GM19351 (cell line): Measurements from ENCODE around the gene CORT.
"Not testable (repeated sequence)": the region's sequence is repeated elsewhere in the genome, so short reads cannot be mapped to it uniquely, and the experiment has no call there.

Experiments used
- ATAC-seq: cut with Tn5 transposase; IDR thresholded peaks from one replicate; pipeline ENCODE4 v1.9.1; 2021; ENCODE audit warnings: mild to moderate bottlenecking, moderate library complexity; ENCODE audit not compliant: unreplicated experiment

The CORT gene

GRCh38 chr1:10437052-10437451, 12.8 kb upstream of the CORT start:
- no peak for ATAC-seq

GRCh38 chr1:10438677-10439163, 11.1 kb upstream of the CORT start:
- no peak for ATAC-seq

- no peak for ATAC-seq
Measured at GRCh38 chr1:10440305-10440704, 9.5 kb upstream of the CORT start.

GRCh38 chr1:10440794-10441193, 9.0 kb upstream of the CORT start:
- no peak for ATAC-seq

- ATAC-seq, result no peak
Measured at GRCh38 chr1:10444248-10444647, 5.6 kb upstream of the CORT start.

GRCh38 chr1:10444795-10445397, 4.9 kb upstream of the CORT start:
- peak; percentile 43 for ATAC-seq

- no peak for ATAC-seq
Measured at GRCh38 chr1:10446790-10447422, 2.9 kb upstream of the CORT start.

- no peak for ATAC-seq
Measured at GRCh38 chr1:10450156-10450814, 454 bp downstream of the CORT start.

GRCh38 chr1:10450836-10451235, 1.0 kb downstream of the CORT start:
- no peak for ATAC-seq

- no peak for ATAC-seq
Measured at GRCh38 chr1:10451287-10451686, 1.5 kb downstream of the CORT start.

- ATAC-seq, result no peak
Measured at GRCh38 chr1:10456048-10456447, 6.2 kb downstream of the CORT start.

GRCh38 chr1:10456661-10457060, 6.8 kb downstream of the CORT start:
- no peak for ATAC-seq

- not testable (repeated sequence) for ATAC-seq
Measured at GRCh38 chr1:10457462-10457861, 7.6 kb downstream of the CORT start.

- no peak for ATAC-seq
Measured at GRCh38 chr1:10457875-10458274, 8.0 kb downstream of the CORT start.

GRCh38 chr1:10459184-10459583, 9.4 kb downstream of the CORT start:
- ATAC-seq, result no peak

- no peak for ATAC-seq
Measured at GRCh38 chr1:10467078-10467477, 17.2 kb downstream of the CORT start.

GRCh38 chr1:10470043-10470442, 20.2 kb downstream of the CORT start:
- no peak for ATAC-seq

GRCh38 chr1:10471411-10472219, 21.8 kb downstream of the CORT start:
- ATAC-seq, result peak; percentile 1

GRCh38 chr1:10472220-10473144, 22.7 kb downstream of the CORT start, which contains the start of gene DFFA:
TSS of gene DFFA (minus strand) at chr1:10472529. CDS start at chr1:10472458, 71 bp downstream.
- peak; percentile 83 for ATAC-seq

GRCh38 chr1:10473145-10473765, 23.4 kb downstream of the CORT start:
- no peak for ATAC-seq
